Stimulated activated CD8-positive, alpha-beta memory T cell treated with anti-CD3 and anti-CD28 coated beads, Interleukin-2, amount 100 ng/mL, for 1 hour (primary cell): ENCODE results near the gene WDR90.

Source experiments
- DNase-seq, 2 donors: peaks; one replicate each; pipeline ENCODE4 v3.0.0-alpha.2; 2020; ENCODE audit warnings: low read depth in 2 of 2

WDR90 gene

DNA sequence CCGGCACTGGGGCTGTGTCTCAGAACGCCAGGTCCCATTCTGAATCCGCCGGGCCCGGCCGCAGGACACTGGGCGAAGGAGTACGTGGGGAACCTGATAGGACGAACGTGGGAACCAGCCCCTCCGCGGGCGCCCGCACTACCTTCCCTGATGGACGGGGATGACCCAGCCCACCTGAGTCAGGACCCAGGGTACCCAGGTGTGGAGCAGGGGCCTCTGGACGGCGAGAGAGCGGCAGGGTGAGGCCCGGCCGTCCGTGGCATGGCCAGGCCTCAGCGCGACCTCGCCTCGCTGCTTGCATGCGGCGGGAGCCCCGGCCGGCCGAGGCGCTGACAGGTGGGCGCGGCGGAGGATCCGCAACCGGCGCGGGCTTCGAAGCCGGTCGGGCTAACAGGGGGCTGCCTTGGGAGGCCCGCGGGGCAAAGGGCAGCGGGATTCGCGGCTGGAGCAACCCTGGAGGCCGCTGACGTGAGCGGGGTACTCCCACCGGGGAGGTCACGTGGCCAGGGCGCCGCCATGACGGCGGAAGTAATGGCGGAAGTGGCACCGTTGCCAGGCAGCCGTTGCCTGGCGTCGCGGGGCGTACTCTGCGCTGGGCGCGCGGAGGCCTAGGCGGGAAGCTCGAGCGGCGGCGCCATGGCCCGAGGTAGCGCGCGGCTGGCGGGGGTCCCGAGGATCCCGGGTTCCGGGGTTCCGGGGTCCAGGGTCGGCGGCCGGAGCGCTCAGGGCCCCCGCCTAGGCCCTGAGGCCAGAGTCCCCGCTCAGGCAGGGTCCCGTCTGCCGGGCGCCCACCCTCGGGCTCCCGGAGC lies at the start of gene WDR90:
WDR90 (plus strand) TSS at position 585 of the 809 bp plus-strand sequence; CDS start at position 637, 52 bp downstream.
- peak; percentile 83 to 86 for DNase-seq

DNA sequence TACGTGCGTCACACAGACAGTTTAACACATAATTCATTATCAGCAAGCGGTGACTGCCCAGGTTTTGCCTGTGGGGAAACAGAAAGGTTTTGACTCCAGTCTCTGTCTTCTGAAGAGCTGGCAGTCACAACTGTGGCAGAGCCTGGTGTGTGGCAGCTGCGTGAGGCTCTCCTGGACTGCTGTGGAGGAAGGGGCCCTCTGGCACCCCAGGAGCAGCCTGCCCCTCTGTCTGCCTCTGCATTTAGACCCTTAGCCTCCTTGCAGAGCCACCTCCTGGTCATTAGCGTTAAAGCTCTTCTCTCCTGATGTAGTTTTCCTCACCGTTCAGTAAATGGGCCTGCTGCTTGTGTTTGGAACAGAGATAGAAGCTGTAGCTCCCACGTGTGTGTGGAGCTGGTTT lies 48.4 kb upstream of the WDR90 start:
- DNase-seq, result no peak

GRCh38 chr16:603933-604332 lies 45.2 kb upstream of the WDR90 start:
- DNase-seq, result no peak

- no peak for DNase-seq
Measured at GRCh38 chr16:606656-607307, 42.4 kb upstream of the WDR90 start.

DNA sequence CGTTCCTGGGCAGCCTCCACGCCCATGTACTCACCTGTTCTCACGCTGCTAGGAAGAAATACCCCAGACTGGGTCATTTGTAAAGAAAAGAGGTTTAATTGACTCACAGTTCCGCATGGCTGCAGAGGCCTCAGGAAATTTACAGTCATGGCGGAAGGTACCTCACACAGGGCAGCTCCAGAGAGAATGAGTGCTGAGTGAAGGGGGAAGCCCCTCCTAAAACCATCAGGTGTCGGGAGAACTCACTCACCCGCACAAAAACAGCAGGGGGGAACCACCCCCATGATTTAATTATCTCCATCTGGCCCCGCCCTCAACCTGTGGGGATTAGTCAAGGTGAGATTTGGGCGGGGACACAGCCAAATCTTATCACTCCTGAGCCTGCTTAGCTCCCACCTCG lies 41.1 kb upstream of the WDR90 start:
- DNase-seq, result no peak

DNA sequence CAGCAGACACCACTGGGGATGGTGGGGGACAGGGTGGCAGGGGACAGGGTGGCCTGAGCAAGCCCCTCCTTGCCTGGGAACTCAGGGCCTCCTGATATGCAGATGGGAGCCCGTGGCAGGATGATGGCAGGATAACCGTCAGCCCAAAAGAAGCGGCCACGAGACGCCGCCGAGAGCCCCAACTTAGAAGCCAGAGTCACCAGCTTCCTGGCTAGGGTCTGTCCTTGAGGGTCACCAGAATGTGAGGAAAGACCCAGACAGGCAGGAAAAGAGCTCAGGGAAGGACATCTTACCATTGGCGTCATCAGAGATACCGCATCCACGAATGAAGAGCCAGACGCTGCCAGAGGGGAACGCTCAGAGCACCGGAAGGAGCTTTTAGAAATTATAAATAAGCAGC lies 39.8 kb upstream of the WDR90 start:
- no peak for DNase-seq

DNA sequence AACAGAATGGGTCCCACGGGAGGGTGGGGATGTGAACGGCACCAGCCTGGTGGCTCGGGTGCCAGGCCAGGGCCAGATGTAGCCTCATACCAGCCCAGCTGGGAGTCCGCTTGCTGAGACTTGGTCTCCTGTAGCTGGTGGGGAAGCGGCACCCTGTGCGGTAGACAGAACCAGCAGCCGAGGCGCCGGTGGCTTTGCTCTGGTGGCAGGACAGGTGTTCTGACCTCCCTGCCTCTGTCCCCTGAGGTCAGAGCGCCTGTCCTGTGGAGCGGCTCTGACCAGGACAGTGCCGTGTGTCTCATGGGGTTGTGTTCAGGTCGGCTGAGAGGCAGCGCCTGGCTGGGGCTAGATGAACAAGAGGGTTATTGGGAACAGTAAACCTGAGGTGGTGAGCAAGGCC lies 39.2 kb upstream of the WDR90 start:
- DNase-seq, result no peak

DNA sequence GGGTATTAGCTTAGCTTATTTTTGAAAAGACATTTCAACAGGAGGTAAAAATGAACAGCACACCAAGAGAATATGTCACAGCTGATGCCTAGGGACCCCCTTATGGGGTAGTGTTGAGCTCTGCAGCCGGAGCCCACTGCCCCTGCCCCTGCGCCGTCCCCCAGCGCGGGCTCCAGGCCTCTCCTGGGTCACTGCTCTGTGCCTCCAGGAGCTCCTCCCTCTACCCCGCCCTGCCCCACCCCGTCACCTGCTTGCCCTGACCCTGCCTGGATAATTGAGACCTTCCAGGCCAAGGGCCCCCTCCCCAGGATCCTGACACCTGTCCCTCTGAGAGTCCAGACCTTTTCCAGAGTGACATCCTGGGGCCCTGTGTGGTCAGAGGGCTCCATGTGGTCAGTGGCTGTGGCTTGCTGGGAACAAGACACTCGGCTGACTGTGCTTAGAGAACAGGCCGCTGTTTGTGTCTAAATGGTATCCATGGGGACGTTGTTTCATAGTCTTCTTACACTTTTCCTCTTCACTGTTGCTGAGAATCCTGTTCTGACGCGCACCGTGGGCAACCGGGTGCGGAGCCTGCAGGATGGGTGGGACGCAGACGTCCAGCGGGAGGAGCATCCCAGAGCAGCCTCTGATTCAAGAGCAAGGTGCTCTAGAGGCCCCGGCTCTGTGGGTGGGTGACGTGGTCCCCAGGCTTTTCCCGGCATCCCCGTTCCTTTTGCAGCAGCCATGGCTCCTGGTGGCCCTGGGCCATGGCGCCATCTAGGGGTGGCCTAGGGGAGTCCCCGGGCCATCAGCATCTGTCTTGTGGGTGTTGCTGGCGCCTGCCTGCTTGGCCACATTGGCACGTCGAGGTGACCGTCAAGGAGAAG lies 38.4 kb upstream of the WDR90 start:
- DNase-seq, result peak in 1 of 2 donors; percentile 23

- DNase-seq, result no peak
Measured at GRCh38 chr16:615122-615521, 34.0 kb upstream of the WDR90 start.

DNA sequence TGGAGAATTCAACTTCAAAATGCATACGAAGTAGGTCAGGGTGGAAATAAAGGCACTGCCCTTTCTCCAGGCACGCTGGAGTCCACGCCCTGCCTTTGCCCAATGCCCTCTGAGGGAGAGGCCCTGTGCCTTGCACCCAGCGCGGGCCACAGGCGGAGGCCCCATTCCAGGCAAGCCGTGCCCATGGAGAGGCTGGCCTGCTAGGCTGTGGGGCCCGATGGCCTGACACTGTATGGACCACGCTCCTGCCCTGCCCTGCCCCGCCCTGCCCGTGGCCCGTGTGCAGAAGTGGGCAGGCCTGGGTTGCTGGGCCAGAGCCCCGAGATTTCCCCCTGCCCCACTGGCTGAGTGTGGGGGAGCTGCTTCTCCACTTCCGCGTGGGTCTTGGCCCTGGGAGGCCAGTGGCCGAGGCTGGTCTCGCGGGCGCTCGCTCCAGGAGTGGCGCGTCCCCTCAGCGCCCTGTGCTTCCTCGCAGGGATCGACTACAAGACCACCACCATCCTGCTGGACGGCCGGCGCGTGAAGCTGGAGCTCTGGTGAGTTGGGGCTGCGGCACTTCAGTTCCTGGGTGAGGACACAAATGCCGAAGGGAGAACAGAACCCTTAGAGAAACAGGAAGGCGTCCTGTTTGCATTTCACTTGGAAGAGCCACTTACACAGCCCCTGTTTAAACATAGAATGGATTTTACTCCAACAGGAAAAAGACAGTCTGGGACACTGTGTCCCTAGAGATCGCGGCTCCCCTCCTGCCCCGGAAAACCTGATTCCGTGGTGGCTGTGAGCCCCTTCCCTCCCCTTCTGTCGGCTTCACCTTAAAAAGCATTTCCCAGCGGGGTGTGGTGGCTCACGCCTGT lies 32.2 kb upstream of the WDR90 start:
- DNase-seq, result no peak

DNA sequence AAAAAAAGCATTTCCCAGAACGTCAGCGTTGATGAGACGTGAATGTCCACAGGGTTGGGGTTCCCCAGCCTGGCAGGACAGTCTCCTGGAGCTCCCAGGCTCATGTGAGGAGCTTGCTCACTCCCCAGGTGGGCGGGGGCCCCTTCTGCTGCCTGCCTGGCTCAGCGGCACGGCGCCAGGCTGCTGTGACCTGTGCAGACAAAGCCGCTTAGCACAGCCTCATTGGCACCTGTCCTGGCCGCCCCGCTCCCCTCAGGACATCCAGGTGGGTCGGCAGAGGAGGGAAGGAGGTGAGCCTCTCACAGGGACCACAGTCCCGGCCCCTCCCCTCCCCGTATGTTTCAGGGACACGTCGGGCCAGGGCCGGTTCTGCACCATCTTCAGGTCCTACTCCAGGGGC lies 31.3 kb upstream of the WDR90 start:
- no peak for DNase-seq

DNA sequence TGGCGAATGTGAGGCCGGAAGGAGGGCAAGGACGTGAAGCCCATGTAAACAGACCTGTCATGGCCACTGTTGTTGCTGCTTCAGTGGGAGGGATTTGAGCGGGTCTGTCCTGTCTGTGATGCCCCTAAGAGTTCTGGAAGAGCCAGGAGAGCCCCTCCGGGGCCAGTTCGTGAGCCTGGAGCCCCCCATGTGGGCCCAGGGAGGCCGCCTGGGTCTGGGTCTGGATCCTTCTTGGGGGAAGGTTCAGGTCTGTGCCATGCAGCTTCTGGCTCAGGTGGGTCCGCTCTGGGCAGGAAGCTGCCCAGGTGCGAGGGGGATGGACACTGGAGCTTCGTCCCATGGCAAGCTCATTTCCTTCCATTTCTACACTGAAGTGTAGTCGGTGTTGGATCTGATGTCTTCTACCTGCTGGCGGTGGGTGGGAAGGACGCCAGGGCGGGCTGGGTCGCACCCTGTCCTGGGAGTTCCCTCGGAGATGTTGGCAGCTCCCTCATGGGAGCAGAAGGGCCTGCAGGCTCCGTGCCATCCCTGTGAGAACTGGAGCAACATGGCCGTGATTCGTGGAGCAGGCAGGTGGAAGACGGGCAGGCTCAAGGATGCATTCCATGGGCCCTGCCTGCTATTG lies 29.6 kb upstream of the WDR90 start:
- DNase-seq, result no peak

GRCh38 chr16:620700-621525 lies 28.3 kb upstream of the WDR90 start:
- DNase-seq, result no peak

- DNase-seq, result no peak
Measured at GRCh38 chr16:621526-622105, 27.5 kb upstream of the WDR90 start.

- no peak for DNase-seq
Measured at GRCh38 chr16:622920-623280, 26.3 kb upstream of the WDR90 start.

GRCh38 chr16:624526-625070 lies 24.6 kb upstream of the WDR90 start:
- no peak for DNase-seq

- no peak for DNase-seq
Measured at GRCh38 chr16:625117-625976, 23.8 kb upstream of the WDR90 start.

DNA sequence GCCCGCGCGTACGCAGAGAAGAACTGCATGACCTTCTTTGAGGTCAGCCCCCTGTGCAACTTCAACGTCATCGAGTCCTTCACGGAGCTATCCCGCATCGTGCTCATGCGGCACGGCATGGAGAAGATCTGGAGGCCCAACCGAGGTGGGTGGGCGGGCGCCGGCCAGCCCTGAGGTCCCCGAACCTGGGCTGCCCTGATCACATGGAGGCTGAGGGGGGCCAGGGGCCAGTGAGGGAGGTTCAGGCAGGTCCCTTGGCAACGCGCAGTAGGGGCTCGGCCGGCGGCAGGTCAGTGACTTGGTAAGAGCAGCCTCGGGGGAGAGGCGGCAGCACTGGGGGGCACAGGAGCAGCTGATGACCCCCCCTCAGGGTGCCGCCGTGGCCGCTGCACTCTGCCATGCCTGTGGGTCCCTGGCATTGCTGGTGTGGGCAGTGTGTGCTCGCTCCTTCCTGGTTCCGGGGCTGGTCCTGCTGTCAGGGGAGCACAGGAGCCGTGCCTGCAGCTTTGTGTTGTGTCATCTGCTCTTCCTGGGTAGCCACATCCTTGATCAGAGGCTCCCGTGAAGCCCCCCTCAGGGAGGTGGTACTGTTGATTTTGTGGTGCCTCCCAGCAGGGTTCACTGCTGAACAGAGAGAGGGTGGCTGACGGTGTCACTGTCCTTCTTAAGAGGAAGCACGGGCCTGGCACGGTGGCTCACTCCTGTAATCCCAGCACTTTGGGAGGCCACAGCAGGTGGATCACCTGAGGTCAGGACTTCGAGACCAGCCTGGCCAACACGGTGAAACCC lies 23.0 kb upstream of the WDR90 start:
- no peak for DNase-seq
